HepG2 (cell line): ENCODE data around the gene DCTN1. TPM values are rescaled to one million over a fixed set of nuclear protein-coding genes. Genes with fewer than 3 reads are reported as not detected.

ENCODE experiments used
- ATF7 ChIP-seq, 2 experiments: fragments of 450-650 bp in 1 of 2; sonication (generic) in 1 of 2; formaldehyde crosslinking in 1 of 2; IDR thresholded peaks; 2 replicates each; pipeline versions ENCODE4 v1.4.0 to v1.6.1; 2016 to 2020; ENCODE audit warnings: antibody characterized with exemption in 1 of 2, mild to moderate bottlenecking in 1 of 2, missing genetic modification reagents in 1 of 2
- ATM ChIP-seq: fragments of 450-650 bp; IDR thresholded peaks from 2 replicates; pipeline ENCODE4 v1.7.1; 2017; ENCODE audit warnings: mild to moderate bottlenecking, borderline replicate concordance
- BORCS8-MEF2B ChIP-seq: sonication (generic); formaldehyde crosslinking; IDR thresholded peaks from 2 replicates; pipeline ENCODE4 v1.8.0; 2022; ENCODE audit warnings: mild to moderate bottlenecking, missing genetic modification reagents
- CENPT ChIP-seq: sonication (generic); formaldehyde crosslinking; IDR thresholded peaks from 2 replicates; pipeline ENCODE4 v1.8.0; 2022; ENCODE audit warnings: low read depth, mild to moderate bottlenecking, moderate library complexity, missing genetic modification reagents
- GFI1 ChIP-seq: sonication (generic); formaldehyde crosslinking; IDR thresholded peaks from 2 replicates; pipeline ENCODE4 v1.5.0; 2020; ENCODE audit warnings: missing genetic modification reagents, mild to moderate bottlenecking, borderline replicate concordance
- MED1 ChIP-seq: sonication (generic); formaldehyde crosslinking; IDR thresholded peaks from 2 replicates; pipeline ENCODE4 v1.4.0; 2020; ENCODE audit warnings: missing genetic modification reagents
- NFKB2 ChIP-seq: sonication (generic); formaldehyde crosslinking; IDR thresholded peaks from 2 replicates; pipeline ENCODE4 v1.4.0; 2020; ENCODE audit warnings: missing genetic modification reagents, borderline replicate concordance
- NONO ChIP-seq, 2 experiments: fragments of 450-650 bp in 1 of 2; sonication (generic) in 1 of 2; formaldehyde crosslinking in 1 of 2; IDR thresholded peaks in 1 of 2; conservative IDR thresholded peaks in 1 of 2; 2 replicates each; pipeline versions ENCODE4 v1.6.1 to v1.8.0; 2017 to 2022; ENCODE audit warnings: mild to moderate bottlenecking in 1 of 2, missing genetic modification reagents in 1 of 2, moderate library complexity in 1 of 2
- PHF8 ChIP-seq: sonication (generic); formaldehyde crosslinking; IDR thresholded peaks from 2 replicates; pipeline ENCODE4 v1.5.0; 2020; ENCODE audit warnings: missing genetic modification reagents
- SIX1 ChIP-seq: sonication (generic); formaldehyde crosslinking; IDR thresholded peaks from 2 replicates; pipeline ENCODE4 v1.4.0; 2020; ENCODE audit warnings: missing genetic modification reagents, borderline replicate concordance
- SMAD9 ChIP-seq: sonication (generic); formaldehyde crosslinking; IDR thresholded peaks from 2 replicates; pipeline ENCODE4 v1.5.1; 2020; ENCODE audit warnings: mild to moderate bottlenecking, missing genetic modification reagents
- THAP8 ChIP-seq: sonication (generic); formaldehyde crosslinking; IDR thresholded peaks from 2 replicates; pipeline ENCODE4 v1.5.1; 2020; ENCODE audit warnings: missing genetic modification reagents, mild to moderate bottlenecking, borderline replicate concordance
- ZBTB7B ChIP-seq: sonication (generic); formaldehyde crosslinking; IDR thresholded peaks from 2 replicates; pipeline ENCODE4 v1.4.0; 2020; ENCODE audit warnings: missing genetic modification reagents
- ZFP36 ChIP-seq: fragments of 150-350 bp; IDR thresholded peaks from 2 replicates; pipeline ENCODE4 v1.6.1; 2018; ENCODE audit warnings: borderline replicate concordance, low read length, low read depth; ENCODE audit not compliant: partially characterized antibody
- ZNF446 ChIP-seq: sonication (generic); formaldehyde crosslinking; IDR thresholded peaks from 2 replicates; pipeline ENCODE4 v1.5.0; 2020; ENCODE audit warnings: mild to moderate bottlenecking, missing genetic modification reagents
- ZNF460 ChIP-seq: sonication (generic); formaldehyde crosslinking; IDR thresholded peaks from 2 replicates; pipeline ENCODE4 v1.5.1; 2020; ENCODE audit warnings: missing genetic modification reagents, mild to moderate bottlenecking, borderline replicate concordance
- ZNF552 ChIP-seq: sonication (generic); formaldehyde crosslinking; IDR thresholded peaks from 2 replicates; pipeline ENCODE4 v1.9.0; 2022; ENCODE audit warnings: missing genetic modification reagents, mild to moderate bottlenecking, borderline replicate concordance
- ZNF772 ChIP-seq: sonication (generic); formaldehyde crosslinking; IDR thresholded peaks from 2 replicates; pipeline ENCODE4 v1.5.0; 2020; ENCODE audit warnings: mild to moderate bottlenecking, missing genetic modification reagents
- ZNF83 ChIP-seq: sonication (generic); formaldehyde crosslinking; IDR thresholded peaks from 2 replicates; pipeline ENCODE4 v1.4.0; 2020; ENCODE audit warnings: missing genetic modification reagents, mild to moderate bottlenecking, borderline replicate concordance
- polyA plus RNA-seq, 8 experiments: library from polyadenylated mRNA; depleted of rRNA in 3 of 8; stranded (reverse) in 7 of 8; unstranded in 1 of 8; fragments of >200 nt; fragmentation: Illumina TruSeq in 4 of 8; extraction: Trizol in 4 of 8; gene quantifications; 2 replicates each; pipeline versions ENCODE4 v1.2.1 to v1.2.3, GENCODE V29; 2011 to 2016; ENCODE audit warnings: low read depth in 4 of 8, missing spikeins in 1 of 8, mixed read lengths in 1 of 8; ENCODE audit not compliant: insufficient read depth in 1 of 8
- total RNA-seq, 5 experiments: library from RNA; depleted of rRNA; stranded (reverse); fragments of >200 nt; fragmentation: Illumina TruSeq; extraction: Trizol; gene quantifications; 2 replicates each; pipeline ENCODE4 v1.2.3, GENCODE V29; 2016; ENCODE audit warnings: low read depth in 1 of 5
- TF ChIP-seq, protein P1 (sequence below): sonication (generic); formaldehyde crosslinking; IDR thresholded peaks from 2 replicates; pipeline ENCODE4 v1.9.0; 2021; ENCODE audit warnings: missing genetic modification reagents, borderline replicate concordance
- TF ChIP-seq, protein P2 (sequence below): sonication (generic); formaldehyde crosslinking; IDR thresholded peaks from 2 replicates; pipeline ENCODE4 v1.8.1; 2023; ENCODE audit warnings: missing genetic modification reagents, inconsistent platforms, borderline replicate concordance
- TF ChIP-seq, protein P3 (sequence below): IDR thresholded peaks from 2 replicates; pipeline ENCODE4 v1.6.1; 2016; ENCODE audit warnings: low read depth, borderline replicate concordance

Gene DCTN1
- total and polyA plus RNA-seq, 2 of the 13 experiments (the other 11 are each of a cell fraction or from before 2014, with no cell fraction given) = 73.2 to 122 TPM

- TF ChIP-seq ZNF552 (CRISPR knock-in tag) = no peak; the same call in 1 of the 2 replicates
- no peak; the same call in none of the 2 replicates for TF ChIP-seq BORCS8-MEF2B
- no peak for TF ChIP-seq ATM
- TF ChIP-seq, protein P1, sequence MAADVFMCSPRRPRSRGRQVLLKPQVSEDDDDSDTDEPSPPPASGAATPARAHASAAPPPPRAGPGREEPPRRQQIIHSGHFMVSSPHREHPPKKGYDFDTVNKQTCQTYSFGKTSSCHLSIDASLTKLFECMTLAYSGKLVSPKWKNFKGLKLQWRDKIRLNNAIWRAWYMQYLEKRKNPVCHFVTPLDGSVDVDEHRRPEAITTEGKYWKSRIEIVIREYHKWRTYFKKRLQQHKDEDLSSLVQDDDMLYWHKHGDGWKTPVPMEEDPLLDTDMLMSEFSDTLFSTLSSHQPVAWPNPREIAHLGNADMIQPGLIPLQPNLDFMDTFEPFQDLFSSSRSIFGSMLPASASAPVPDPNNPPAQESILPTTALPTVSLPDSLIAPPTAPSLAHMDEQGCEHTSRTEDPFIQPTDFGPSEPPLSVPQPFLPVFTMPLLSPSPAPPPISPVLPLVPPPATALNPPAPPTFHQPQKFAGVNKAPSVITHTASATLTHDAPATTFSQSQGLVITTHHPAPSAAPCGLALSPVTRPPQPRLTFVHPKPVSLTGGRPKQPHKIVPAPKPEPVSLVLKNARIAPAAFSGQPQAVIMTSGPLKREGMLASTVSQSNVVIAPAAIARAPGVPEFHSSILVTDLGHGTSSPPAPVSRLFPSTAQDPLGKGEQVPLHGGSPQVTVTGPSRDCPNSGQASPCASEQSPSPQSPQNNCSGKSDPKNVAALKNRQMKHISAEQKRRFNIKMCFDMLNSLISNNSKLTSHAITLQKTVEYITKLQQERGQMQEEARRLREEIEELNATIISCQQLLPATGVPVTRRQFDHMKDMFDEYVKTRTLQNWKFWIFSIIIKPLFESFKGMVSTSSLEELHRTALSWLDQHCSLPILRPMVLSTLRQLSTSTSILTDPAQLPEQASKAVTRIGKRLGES (CRISPR knock-in tag) = 0 out of 2 replicates have a peak, but pooled peaks have one; percentile 26
- no peak for TF ChIP-seq NONO (IDR thresholded peaks at IDR 0.05)
- peak; percentile 83 for TF ChIP-seq NONO (CRISPR knock-in tag; conservative IDR thresholded peaks at IDR 0.05)
- TF ChIP-seq, protein P2, sequence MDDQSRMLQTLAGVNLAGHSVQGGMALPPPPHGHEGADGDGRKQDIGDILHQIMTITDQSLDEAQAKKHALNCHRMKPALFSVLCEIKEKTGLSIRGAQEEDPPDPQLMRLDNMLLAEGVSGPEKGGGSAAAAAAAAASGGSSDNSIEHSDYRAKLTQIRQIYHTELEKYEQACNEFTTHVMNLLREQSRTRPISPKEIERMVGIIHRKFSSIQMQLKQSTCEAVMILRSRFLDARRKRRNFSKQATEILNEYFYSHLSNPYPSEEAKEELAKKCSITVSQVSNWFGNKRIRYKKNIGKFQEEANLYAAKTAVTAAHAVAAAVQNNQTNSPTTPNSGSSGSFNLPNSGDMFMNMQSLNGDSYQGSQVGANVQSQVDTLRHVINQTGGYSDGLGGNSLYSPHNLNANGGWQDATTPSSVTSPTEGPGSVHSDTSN (CRISPR knock-in tag) = no peak
- no peak; the same call in 1 of the 2 replicates for TF ChIP-seq CENPT
- TF ChIP-seq, protein P3, sequence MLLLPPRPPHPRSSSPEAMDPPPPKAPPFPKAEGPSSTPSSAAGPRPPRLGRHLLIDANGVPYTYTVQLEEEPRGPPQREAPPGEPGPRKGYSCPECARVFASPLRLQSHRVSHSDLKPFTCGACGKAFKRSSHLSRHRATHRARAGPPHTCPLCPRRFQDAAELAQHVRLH = peak; percentile 73; the same call in 1 of the 2 replicates
- TF ChIP-seq MED1 (CRISPR knock-in tag) = peak; percentile 40; the same call in 1 of the 2 replicates
- TF ChIP-seq ZBTB7B (CRISPR knock-in tag) = peak; percentile 98
- TF ChIP-seq ZNF83 = peak; percentile 35; the same call in 1 of the 2 replicates
- TF ChIP-seq ZNF460 (CRISPR knock-in tag) = no peak; the same call in 1 of the 2 replicates
- TF ChIP-seq ZNF446 (CRISPR knock-in tag) = no peak
- no peak for TF ChIP-seq ATF7 (IDR thresholded peaks at IDR 0.05)
- TF ChIP-seq ATF7 (CRISPR knock-in tag; IDR thresholded peaks at IDR 0.05) = no peak
- no peak for TF ChIP-seq THAP8 (CRISPR knock-in tag)
- 0 out of 2 replicates have a peak, but pooled peaks have one; percentile 57 for TF ChIP-seq SIX1 (CRISPR knock-in tag)
- peak; percentile 94 for TF ChIP-seq PHF8 (CRISPR knock-in tag)
- peak; percentile 63; the same call in 1 of the 2 replicates for TF ChIP-seq NFKB2 (CRISPR knock-in tag)
- TF ChIP-seq ZFP36 = peak; percentile 44
- TF ChIP-seq SMAD9 (CRISPR knock-in tag) = no peak
- no peak for TF ChIP-seq ZNF772 (CRISPR knock-in tag)
- TF ChIP-seq GFI1 (CRISPR knock-in tag) = peak; percentile 66; the same call in 1 of the 2 replicates
These were observed 11.7 kb upstream of the DCTN1 start (continued) for GRCh38 chr2:74391580-74392448.
